ENCODE results near the gene FHOD3. TPM values are rescaled to one million over a fixed set of nuclear protein-coding genes. Genes with fewer than 3 reads are reported as not detected.

FHOD3 gene
- total RNA-seq, 4 donors from 2014 or later: 3.5 to 40.0 (median 14.5) TPM

DNA sequence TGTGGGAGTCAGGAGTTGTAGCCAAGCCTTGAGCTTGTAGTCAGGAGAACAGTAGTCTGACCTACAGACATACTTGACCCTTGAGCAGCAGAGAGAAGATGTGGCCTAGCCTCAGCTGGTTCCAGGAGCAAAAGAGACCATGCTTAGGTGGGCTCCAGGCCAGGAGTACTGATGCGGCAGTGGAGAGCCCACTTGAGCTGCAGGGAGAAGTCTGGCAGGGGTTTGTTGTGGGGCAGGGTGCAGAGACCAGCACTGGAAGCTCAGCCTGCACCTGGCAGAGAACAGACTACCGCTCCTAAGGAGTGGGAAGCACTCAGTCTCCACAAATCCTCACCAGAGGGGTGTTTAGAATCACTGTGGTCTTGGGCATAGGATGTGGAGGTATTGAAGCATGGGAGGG, 333.4 kb downstream of the FHOD3 start:
- no peak overlapping the region for H3K4me3 ChIP-seq
- DNase-seq: no peak
- H3K36me3 ChIP-seq: no peaks in the 10 kb centered on the region
- TF ChIP-seq, protein P1, sequence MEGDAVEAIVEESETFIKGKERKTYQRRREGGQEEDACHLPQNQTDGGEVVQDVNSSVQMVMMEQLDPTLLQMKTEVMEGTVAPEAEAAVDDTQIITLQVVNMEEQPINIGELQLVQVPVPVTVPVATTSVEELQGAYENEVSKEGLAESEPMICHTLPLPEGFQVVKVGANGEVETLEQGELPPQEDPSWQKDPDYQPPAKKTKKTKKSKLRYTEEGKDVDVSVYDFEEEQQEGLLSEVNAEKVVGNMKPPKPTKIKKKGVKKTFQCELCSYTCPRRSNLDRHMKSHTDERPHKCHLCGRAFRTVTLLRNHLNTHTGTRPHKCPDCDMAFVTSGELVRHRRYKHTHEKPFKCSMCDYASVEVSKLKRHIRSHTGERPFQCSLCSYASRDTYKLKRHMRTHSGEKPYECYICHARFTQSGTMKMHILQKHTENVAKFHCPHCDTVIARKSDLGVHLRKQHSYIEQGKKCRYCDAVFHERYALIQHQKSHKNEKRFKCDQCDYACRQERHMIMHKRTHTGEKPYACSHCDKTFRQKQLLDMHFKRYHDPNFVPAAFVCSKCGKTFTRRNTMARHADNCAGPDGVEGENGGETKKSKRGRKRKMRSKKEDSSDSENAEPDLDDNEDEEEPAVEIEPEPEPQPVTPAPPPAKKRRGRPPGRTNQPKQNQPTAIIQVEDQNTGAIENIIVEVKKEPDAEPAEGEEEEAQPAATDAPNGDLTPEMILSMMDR (IDR thresholded peaks at IDR 0.05): no peak
- no peak for TF ChIP-seq POLR2AphosphoS5 (IDR thresholded peaks at IDR 0.05)
- TF ChIP-seq EP300 (IDR thresholded peaks at IDR 0.05; ENCODE audit: low read depth): no peak
- no peak for TF ChIP-seq POLR2A (IDR thresholded peaks at IDR 0.05)
- H3K9me3 ChIP-seq: no peaks in the 10 kb centered on the region
- intact Hi-C loops (cut with DNase I; ENCODE audit: low total_unique reads): no loop called here
- no peak overlapping the region for H3K27ac ChIP-seq
- H3K27me3 ChIP-seq: no peaks in the 10 kb centered on the region
- in situ Hi-C loops (cut with MboI; ENCODE audit: low pct_ligation_motif_present in 1 of 4, low pct_unique_long_range_greater_than_20kb in 1 of 4, low sequenced_read_pairs in 3 of 4): no loop called here
- H3K4me1 ChIP-seq: no peaks in the 10 kb centered on the region
- no CpG with 5 or more reads among the region's 2 CpGs for WGBS, 2 donors (ENCODE audit: low coverage in 1 of 2)

DNA sequence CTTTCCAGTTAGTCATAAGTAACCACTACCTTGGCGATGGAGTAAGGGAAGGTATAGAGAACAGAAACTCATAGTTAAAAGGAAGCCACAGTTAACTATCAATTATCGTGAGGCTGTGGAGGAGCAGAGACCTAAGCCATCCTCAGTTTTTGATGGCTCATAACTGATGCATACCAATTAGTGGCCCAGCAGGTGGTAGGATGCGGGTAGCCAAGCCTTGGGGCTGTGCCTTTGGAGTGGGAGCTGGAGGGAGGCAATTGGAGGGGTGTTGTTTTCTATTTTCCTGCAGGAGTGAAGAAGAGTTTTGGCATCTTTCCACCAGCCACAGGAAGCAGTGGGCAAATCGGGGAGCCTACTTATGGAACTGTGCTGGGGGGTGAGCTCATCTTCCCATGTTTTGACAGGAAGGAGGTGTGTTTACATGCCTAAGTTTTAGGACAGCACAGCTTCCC, 336.5 kb downstream of the FHOD3 start:
- no peak for TF ChIP-seq POLR2A (IDR thresholded peaks at IDR 0.05)
- no peak for TF ChIP-seq EP300 (IDR thresholded peaks at IDR 0.05; ENCODE audit: low read depth)
- TF ChIP-seq POLR2AphosphoS5 (IDR thresholded peaks at IDR 0.05): no peak
- TF ChIP-seq, protein P1 (IDR thresholded peaks at IDR 0.05): no peak
- Histone ChIP-seq H3K36me3 (no peaks in the 10 kb centered on the region), H3K27me3 (no peaks in the 10 kb centered on the region), H3K4me1 (no peaks in the 10 kb centered on the region), H3K4me3 (no peak overlapping the region), H3K9me3 (no peaks in the 10 kb centered on the region), H3K27ac (no peak overlapping the region)
- in situ Hi-C loops (cut with MboI; ENCODE audit: low pct_ligation_motif_present in 1 of 4, low pct_unique_long_range_greater_than_20kb in 1 of 4, low sequenced_read_pairs in 3 of 4): no loop called here
- DNase-seq: no peak
- WGBS, 2 donors (ENCODE audit: low coverage in 1 of 2): 75 to 89% methylated on average over 1 to 4 of the region's 4 CpGs
- intact Hi-C loops (cut with DNase I; ENCODE audit: low total_unique reads): no loop called here

DNA sequence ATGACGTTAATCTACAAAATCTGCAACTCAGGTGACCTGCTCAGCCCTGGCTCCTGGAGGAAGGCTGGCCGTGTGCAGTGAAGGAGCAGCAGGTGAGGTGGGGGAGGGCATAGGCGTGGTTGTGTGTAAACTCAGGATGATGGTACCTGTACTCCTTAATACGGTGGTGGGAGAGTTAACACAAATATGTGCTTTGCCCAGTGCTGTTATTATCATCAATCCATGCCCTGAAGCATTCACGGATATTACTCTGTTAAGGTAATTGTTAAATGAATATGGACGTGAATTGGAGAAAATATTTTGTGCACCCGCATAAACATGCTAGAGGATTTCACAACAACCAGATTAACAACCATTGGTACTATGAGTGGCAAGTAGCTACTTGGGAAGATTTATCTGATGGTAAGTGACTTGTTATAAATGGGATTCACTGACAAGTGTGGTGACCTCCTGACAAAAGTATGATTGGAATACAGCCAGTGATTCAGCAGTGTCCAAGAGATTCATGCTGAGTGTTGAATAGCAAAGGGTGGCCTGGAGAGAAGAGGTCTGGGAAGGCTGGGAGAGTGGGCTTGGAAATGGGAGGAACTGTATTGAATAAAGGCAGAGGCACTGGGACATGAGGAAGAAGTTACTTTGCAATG, 337.2 kb downstream of the FHOD3 start:
- in situ Hi-C loops (cut with MboI; ENCODE audit: low pct_ligation_motif_present in 1 of 4, low pct_unique_long_range_greater_than_20kb in 1 of 4, low sequenced_read_pairs in 3 of 4) (no loop called here), intact Hi-C loops (cut with DNase I; ENCODE audit: low total_unique reads) (no loop called here)
- Histone ChIP-seq H3K36me3 (no peaks in the 10 kb centered on the region), H3K9me3 (no peaks in the 10 kb centered on the region), H3K4me1 (peaks cover 0 to under 1% (median 0%) of the 10 kb centered on the region in 4 donors), H3K27me3 (no peaks in the 10 kb centered on the region), H3K4me3 (no peak overlapping the region), H3K27ac (no peak overlapping the region)
- DNase-seq: no peak
- 58 to 69% methylated on average over 7 of the region's 7 CpGs for WGBS, 2 donors (ENCODE audit: low coverage in 1 of 2)
- no peak for TF ChIP-seq POLR2AphosphoS5 (IDR thresholded peaks at IDR 0.05)
- TF ChIP-seq POLR2A (IDR thresholded peaks at IDR 0.05): no peak
- TF ChIP-seq, protein P1 (IDR thresholded peaks at IDR 0.05): no peak
- no peak for TF ChIP-seq EP300 (IDR thresholded peaks at IDR 0.05; ENCODE audit: low read depth)

DNA sequence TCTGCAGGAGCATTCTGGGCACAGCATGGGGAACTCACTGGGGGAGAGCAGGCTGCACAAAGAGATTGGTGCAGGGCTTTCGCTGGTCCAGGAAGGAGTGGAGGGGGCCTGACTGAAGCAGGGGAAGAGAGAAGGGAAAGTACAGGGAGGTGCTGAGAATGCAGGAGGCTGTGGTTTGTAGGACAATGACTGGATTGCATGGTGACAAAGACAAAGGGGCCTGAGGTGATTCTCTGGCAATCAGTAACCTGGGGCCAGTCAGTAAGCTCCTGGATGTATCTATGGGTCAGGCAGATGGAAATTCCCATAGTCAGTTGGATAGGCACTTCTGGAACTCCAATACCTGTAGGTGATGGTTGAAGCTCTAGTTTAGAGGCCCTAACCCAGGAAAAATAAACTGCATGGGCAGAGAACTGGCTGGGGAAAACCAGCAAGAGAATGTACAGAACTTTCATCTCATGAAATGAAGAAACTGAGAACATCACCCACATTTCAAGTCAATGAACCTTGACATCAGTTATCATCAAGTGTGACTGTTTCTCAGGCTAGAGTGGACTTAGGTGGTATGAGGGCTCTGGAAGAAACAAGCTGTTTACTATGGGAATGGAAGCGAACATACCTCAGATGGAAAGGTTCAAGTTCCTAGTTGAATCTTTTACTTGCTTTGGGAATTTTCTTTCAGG, 338.0 kb downstream of the FHOD3 start:
- H3K27me3 ChIP-seq: no peaks in the 10 kb centered on the region
- 80 to 95% methylated on average over 2 of the region's 2 CpGs for WGBS, 2 donors (ENCODE audit: low coverage in 1 of 2)
- H3K4me3 ChIP-seq: no peak overlapping the region
- no peak for DNase-seq
- in situ Hi-C loops (cut with MboI; ENCODE audit: low pct_ligation_motif_present in 1 of 4, low pct_unique_long_range_greater_than_20kb in 1 of 4, low sequenced_read_pairs in 3 of 4): no loop called here
- no peaks in the 10 kb centered on the region for H3K36me3 ChIP-seq
- H3K27ac ChIP-seq: no peak overlapping the region
- no peaks in the 10 kb centered on the region for H3K9me3 ChIP-seq
- intact Hi-C loops (cut with DNase I; ENCODE audit: low total_unique reads): no loop called here
- peaks cover 0 to 8% (median 3%) of the 10 kb centered on the region in 4 donors for H3K4me1 ChIP-seq
- TF ChIP-seq, protein P1 (IDR thresholded peaks at IDR 0.05): no peak
- TF ChIP-seq POLR2AphosphoS5 (IDR thresholded peaks at IDR 0.05): no peak
- TF ChIP-seq POLR2A (IDR thresholded peaks at IDR 0.05): no peak
- no peak for TF ChIP-seq EP300 (IDR thresholded peaks at IDR 0.05; ENCODE audit: low read depth)
